Measurements from ENCODE around the gene CCDC136. TPM values are rescaled to one million over a fixed set of nuclear protein-coding genes. Genes with fewer than 3 reads are reported as not detected.

CCDC136 gene
- total and polyA plus RNA-seq, 8 donors: 2.5 to 87.1 (median 49.5) TPM

GRCh38 chr7:128827971-128828711 is 36.4 kb downstream of the CCDC136 start:
- no peak for TF ChIP-seq CTCF (IDR thresholded peaks at IDR 0.05)
- Histone ChIP-seq H3K9me3 (no peaks in the 10 kb centered on the region), H3K27me3 (peaks cover 14 to 72% of the 10 kb centered on the region in 2 donors), H3K4me1 (peaks cover 12 to 31% of the 10 kb centered on the region in 2 donors), H3K4me3 (no peak overlapping the region), H3K27ac (no peak overlapping the region), H3K36me3 (no peaks in the 10 kb centered on the region)
- no peak for ATAC-seq
- intact Hi-C loops (cut with DNase I): no loop called here
- DNase-seq: no peak

DNA sequence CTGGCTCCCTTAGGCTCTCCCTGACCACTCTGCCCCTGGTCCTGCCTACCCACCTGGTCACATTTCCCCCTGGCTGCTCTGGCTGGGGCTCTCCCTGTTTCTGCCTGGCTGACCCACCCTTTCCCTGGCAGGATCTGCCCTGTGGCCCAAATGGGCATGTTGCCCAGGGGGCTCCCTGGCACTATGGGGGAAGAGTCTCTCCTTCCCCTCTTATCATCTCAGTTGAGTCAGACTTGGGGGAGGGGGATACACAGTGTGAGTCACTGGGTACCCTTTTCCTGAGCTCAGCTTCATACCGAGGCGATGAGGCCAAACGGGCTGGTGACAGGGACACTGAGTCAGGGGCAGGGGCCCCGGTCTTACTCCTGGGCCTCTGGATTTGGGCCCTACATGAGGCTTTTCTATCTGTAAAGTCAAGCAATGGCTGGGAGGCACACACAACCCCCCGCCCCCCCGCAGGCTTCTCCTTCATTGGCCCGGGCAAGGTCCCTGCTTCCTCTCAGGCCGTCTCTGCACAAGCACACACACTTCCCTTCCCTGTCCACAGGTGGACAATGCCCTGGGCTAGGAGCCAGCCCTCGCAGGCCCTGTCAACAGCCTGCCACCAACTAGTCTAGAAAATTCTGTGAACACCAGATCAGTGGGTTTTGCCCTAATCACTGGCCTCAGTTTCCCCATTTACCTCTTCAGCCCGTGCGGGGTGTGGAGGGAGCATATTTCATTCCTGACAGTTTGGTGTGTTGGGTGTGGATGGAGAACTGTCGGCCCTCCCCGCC is 37.8 kb downstream of the CCDC136 start:
- H3K36me3 ChIP-seq: no peaks in the 10 kb centered on the region
- H3K27me3 ChIP-seq: peaks cover 14 to 77% of the 10 kb centered on the region in 2 donors
- H3K9me3 ChIP-seq: no peaks in the 10 kb centered on the region
- H3K27ac ChIP-seq: no peak overlapping the region
- DNase-seq (peak in 1 of 4 donors; percentile 33), ATAC-seq (no peak)
- no peak overlapping the region for H3K4me3 ChIP-seq
- H3K4me1 ChIP-seq: peaks cover 12 to 31% of the 10 kb centered on the region in 2 donors
- no peak for TF ChIP-seq CTCF (IDR thresholded peaks at IDR 0.05)
- intact Hi-C loops (cut with DNase I): no loop called here

DNA sequence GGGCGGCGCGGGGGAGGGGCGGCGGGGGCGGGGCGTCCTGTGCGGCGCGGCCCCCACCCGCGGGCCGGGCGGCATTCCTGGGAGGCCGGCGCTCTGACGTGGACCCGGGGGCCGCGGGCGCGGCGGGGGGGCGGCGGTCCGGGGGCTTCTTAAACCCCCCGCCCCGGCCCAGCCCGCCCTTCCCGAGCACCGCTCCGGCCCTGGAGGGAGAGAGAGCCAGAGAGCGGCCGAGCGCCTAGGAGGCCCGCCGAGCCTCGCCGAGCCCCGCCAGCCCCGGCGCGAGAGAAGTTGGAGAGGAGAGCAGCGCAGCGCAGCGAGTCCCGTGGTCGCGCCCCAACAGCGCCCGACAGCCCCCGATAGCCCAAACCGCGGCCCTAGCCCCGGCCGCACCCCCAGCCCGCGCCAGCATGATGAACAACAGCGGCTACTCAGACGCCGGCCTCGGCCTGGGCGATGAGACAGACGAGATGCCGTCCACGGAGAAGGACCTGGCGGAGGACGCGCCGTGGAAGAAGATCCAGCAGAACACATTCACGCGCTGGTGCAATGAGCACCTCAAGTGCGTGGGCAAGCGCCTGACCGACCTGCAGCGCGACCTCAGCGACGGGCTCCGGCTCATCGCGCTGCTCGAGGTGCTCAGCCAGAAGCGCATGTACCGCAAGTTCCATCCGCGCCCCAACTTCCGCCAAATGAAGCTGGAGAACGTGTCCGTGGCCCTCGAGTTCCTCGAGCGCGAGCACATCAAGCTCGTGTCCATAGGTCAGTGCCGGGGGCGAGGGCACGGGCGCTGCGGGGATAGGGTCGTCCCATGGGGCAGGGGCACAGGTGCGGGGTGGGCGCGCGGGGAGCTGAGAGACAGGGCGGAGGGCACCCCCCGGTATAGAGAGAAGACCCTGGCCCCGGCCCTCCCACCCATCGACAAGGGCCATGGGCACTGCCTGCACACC is 38.7 kb downstream of the CCDC136 start, which contains the start of gene FLNC:
Gene FLNC (plus strand): TSS at position 176 of the 947 bp plus-strand sequence. CDS start 232 bp downstream, at position 408.
- Histone ChIP-seq H3K9me3 (no peaks in the 10 kb centered on the region), H3K36me3 (no peaks in the 10 kb centered on the region), H3K4me3 (peak within 1 kb of the TSS; percentile 34 to 47), H3K4me1 (peaks cover 12 to 31% of the 10 kb centered on the region in 2 donors), H3K27ac (peak within 1 kb of the TSS in 1 of 2 donors; percentile 8), H3K27me3 (peaks cover 14 to 77% of the 10 kb centered on the region in 2 donors)
- ATAC-seq (peak; percentile 55), DNase-seq (peak in 3 of 4 donors; percentile 51 to 85 (median 76))
- intact Hi-C loops (cut with DNase I): no loop called here
- no peak for TF ChIP-seq CTCF (IDR thresholded peaks at IDR 0.05)

GRCh38 chr7:128831178-128831993 is 39.6 kb downstream of the CCDC136 start:
- Histone ChIP-seq H3K36me3 (no peaks in the 10 kb centered on the region), H3K4me3 (peak overlapping the region; percentile 34 to 47), H3K4me1 (peaks cover 12 to 31% of the 10 kb centered on the region in 2 donors), H3K27me3 (peaks cover 14 to 77% of the 10 kb centered on the region in 2 donors), H3K27ac (peak overlapping the region in 1 of 2 donors; percentile 72), H3K9me3 (no peaks in the 10 kb centered on the region)
- ATAC-seq (peak; percentile 3), DNase-seq (peak; percentile 30 to 84 (median 56))
- intact Hi-C loops (cut with DNase I): no loop called here
- no peak for TF ChIP-seq CTCF (IDR thresholded peaks at IDR 0.05)

All from left lung (tissue), 10 donors.